ENCODE data around the gene TPK1.

GRCh38 chr7:144791488-144791887 lies 44.4 kb downstream of the TPK1 start:
- no peak for TF ChIP-seq GATA3 (IDR thresholded peaks at IDR 0.05; ENCODE audit: low read depth, low read length)
- TF ChIP-seq GATA2 (IDR thresholded peaks at IDR 0.05; ENCODE audit: low read depth, low read length), result no peak
